DOHH2 (cell line): ENCODE data around the gene STX8.

Source experiments
- H3F3A ChIP-seq: fragments of 200-600 bp; sonication (generic), shearing (Covaris generic); 2 replicates; pipeline ENCODE4 v1.6.0; 2016; ENCODE audit warnings: antibody characterized with exemption, mild to moderate bottlenecking; ENCODE audit not compliant: control insufficient read depth, insufficient read depth
- H3K27ac ChIP-seq: fragments of 200-600 bp; sonication (generic); 2 replicates; pipeline ENCODE4 v1.5.1; 2014; ENCODE audit warnings: low read depth, mild to moderate bottlenecking, low read length, moderate library complexity
- H3K27me3 ChIP-seq: fragments of 200-600 bp; sonication (generic); 2 replicates; pipeline ENCODE4 v1.6.1; 2014; ENCODE audit warnings: mild to moderate bottlenecking, low read length, mixed read lengths; ENCODE audit not compliant: control insufficient read depth
- H3K36me3 ChIP-seq: fragments of 200-600 bp; sonication (generic); 2 replicates; pipeline ENCODE4 v1.6.1; 2014; ENCODE audit warnings: mild to moderate bottlenecking, low read length, moderate library complexity, mixed read lengths; ENCODE audit not compliant: control insufficient read depth
- H3K4me1 ChIP-seq: fragments of 200-600 bp; sonication (generic); 2 replicates; pipeline ENCODE4 v1.6.1; 2014; ENCODE audit warnings: mild to moderate bottlenecking, low read length, mixed read lengths; ENCODE audit not compliant: control insufficient read depth
- H3K4me2 ChIP-seq: fragments of 200-600 bp; sonication (generic); 2 replicates; pipeline ENCODE4 v1.6.0; 2014; ENCODE audit warnings: mild to moderate bottlenecking, low read length, moderate library complexity
- H3K4me3 ChIP-seq: fragments of 200-600 bp; sonication (generic); 2 replicates; pipeline ENCODE4 v1.5.1; 2014; ENCODE audit warnings: mild to moderate bottlenecking, low read length, mixed read lengths
- H3K79me2 ChIP-seq: fragments of 200-600 bp; sonication (generic); 2 replicates; pipeline ENCODE4 v1.6.1; 2014; ENCODE audit warnings: mild to moderate bottlenecking, low read length, mixed read lengths; ENCODE audit not compliant: control insufficient read depth
- H3K9me2 ChIP-seq: fragments of 200-600 bp; sonication (generic); replicated peaks from 2 replicates; pipeline ENCODE4 v1.6.1; 2014; ENCODE audit warnings: mild to moderate bottlenecking, low read length, mixed read lengths; ENCODE audit not compliant: control insufficient read depth
- H3K9me3 ChIP-seq: fragments of 200-600 bp; sonication (generic); 2 replicates; pipeline ENCODE4 v1.6.1; 2014; ENCODE audit warnings: antibody characterized with exemption, low read length, mixed read lengths; ENCODE audit not compliant: control insufficient read depth, insufficient read depth
- H4K20me1 ChIP-seq: fragments of 200-600 bp; sonication (generic); 2 replicates; pipeline ENCODE4 v1.6.0; 2014; ENCODE audit warnings: low read depth, mild to moderate bottlenecking, antibody characterized with exemption, low read length, moderate library complexity; ENCODE audit not compliant: control insufficient read depth, insufficient read depth
- CTCF ChIP-seq: fragments of 200-600 bp; sonication (generic); IDR thresholded peaks from one replicate; pipeline ENCODE4 v1.5.1; 2014; ENCODE audit warnings: antibody characterized with exemption, mild to moderate bottlenecking, low read depth, low read length; ENCODE audit not compliant: poor library complexity, severe bottlenecking
- EZH2phosphoT487 ChIP-seq: fragments of 200-600 bp; sonication (generic); IDR thresholded peaks from 2 replicates; pipeline ENCODE4 v1.6.1; 2017; ENCODE audit warnings: borderline replicate concordance, mild to moderate bottlenecking, antibody characterized with exemption, low read length, moderate library complexity, mixed read lengths

STX8 gene

GRCh38 chr17:9287306-9287705 lies 288.3 kb downstream of the STX8 start:
- H3K79me2 ChIP-seq, result no peaks in the 10 kb centered on the region
- H3K4me1 ChIP-seq, result no peaks in the 10 kb centered on the region
- H3K36me3 ChIP-seq, result no peaks in the 10 kb centered on the region
- H3K27ac ChIP-seq, result no peak overlapping the region
- no peaks in the 10 kb centered on the region for H3F3A ChIP-seq
- no peaks in the 10 kb centered on the region for H3K9me3 ChIP-seq
- no peak overlapping the region for H3K4me2 ChIP-seq
- no peaks in the 10 kb centered on the region; the same call in 1 of the 2 replicates for H4K20me1 ChIP-seq
- H3K9me2 ChIP-seq, result no peaks in the 10 kb centered on the region
- no peak overlapping the region for H3K4me3 ChIP-seq
- H3K27me3 ChIP-seq, result no peaks in the 10 kb centered on the region; the same call in 1 of the 2 replicates
- TF ChIP-seq CTCF (no peak), EZH2phosphoT487 (no peak)

DNA sequence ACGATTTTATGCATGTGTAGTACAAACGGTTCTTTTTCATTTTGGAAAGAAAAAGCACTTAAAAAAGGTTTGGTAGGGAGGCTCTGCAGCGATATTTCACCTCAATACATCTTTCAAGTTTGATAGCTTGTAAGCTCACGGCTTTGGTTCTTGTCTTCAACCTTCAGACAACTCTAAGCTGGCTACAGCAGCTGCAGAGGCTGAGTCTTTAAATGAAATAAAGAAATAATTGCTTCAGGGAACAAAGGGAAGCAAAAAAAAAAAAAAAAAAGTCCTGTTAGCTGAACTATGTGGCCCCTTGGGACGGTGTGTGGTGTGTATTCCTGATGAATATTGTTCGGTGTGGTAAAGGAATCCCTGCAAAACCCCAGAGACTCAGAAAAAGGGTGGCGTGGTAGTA lies 289.2 kb downstream of the STX8 start:
- TF ChIP-seq EZH2phosphoT487, result no peak
- no peak for TF ChIP-seq CTCF
- Histone ChIP-seq H3K9me2 (no peaks in the 10 kb centered on the region), H3K4me2 (no peak overlapping the region)

DNA sequence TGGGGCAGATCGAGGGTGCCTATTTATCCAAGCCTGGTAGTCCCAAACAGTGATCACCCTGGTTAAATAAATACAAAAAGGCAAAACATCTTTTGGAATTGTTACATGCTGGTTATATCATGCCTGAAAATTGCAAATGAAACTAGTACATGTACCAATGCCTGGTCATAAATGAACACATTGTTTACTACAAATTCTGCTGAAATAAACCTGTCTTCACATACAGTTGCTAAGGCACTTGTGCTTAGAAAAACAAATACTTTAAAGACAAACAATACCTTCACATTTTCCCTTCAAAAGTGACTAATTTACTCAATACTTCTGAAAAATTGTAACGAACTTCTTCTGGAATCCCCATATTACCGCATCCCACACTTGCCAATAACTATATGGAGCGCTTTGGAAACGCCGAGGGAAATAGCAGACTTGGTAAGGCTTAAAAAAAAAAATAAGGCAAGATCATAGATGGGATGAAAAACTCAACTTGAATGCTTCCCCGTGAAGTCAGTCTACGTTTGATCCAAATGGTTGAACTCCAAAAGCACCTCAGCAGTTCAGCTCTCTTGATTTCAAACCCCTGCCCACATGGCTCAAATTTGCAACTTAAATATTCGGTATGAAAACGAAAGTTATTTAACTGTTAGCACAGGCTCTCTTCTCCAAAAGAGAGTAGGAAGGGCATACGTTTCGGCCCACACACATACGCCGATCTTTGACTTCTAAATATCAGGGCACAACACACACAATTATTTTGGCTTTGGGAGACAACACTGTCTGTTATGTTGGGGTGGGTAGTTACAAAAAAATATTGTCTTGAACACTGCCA lies 289.8 kb downstream of the STX8 start:
- no peaks in the 10 kb centered on the region; the same call in 1 of the 2 replicates for H3K27me3 ChIP-seq
- no peak overlapping the region for H3K27ac ChIP-seq
- H3K4me1 ChIP-seq, result no peaks in the 10 kb centered on the region
- no peaks in the 10 kb centered on the region for H3K36me3 ChIP-seq
- H3K4me3 ChIP-seq, result no peak overlapping the region
- H4K20me1 ChIP-seq, result no peaks in the 10 kb centered on the region
- H3K9me3 ChIP-seq, result no peaks in the 10 kb centered on the region
- no peaks in the 10 kb centered on the region for H3K9me2 ChIP-seq
- no peak for TF ChIP-seq EZH2phosphoT487
- TF ChIP-seq CTCF, result no peak
- no peak overlapping the region for H3K4me2 ChIP-seq
- H3F3A ChIP-seq, result no peaks in the 10 kb centered on the region
- H3K79me2 ChIP-seq, result no peaks in the 10 kb centered on the region

More for the DNA sequence above, 289.2 kb downstream of the STX8 start:
- H3K27ac ChIP-seq, result no peak overlapping the region
- H3F3A ChIP-seq, result no peaks in the 10 kb centered on the region
- H3K9me3 ChIP-seq, result no peaks in the 10 kb centered on the region
- H3K4me3 ChIP-seq, result no peak overlapping the region
- no peaks in the 10 kb centered on the region; the same call in 1 of the 2 replicates for H4K20me1 ChIP-seq
- no peaks in the 10 kb centered on the region; the same call in 1 of the 2 replicates for H3K27me3 ChIP-seq
- no peaks in the 10 kb centered on the region for H3K79me2 ChIP-seq
- H3K36me3 ChIP-seq, result no peaks in the 10 kb centered on the region
- H3K4me1 ChIP-seq, result no peaks in the 10 kb centered on the region
